HT1080 (cell line): Measurements from ENCODE around the gene ZFP2. TPM values are rescaled to one million over a fixed set of nuclear protein-coding genes. Genes with fewer than 3 reads are reported as not detected.
A peak's percentile ranks its signal among the peaks of the same experiment; 100 is the strongest.
"Not testable (repeated sequence)": the region's sequence is repeated elsewhere in the genome, so short reads cannot be mapped to it uniquely, and the experiment has no call there.

Source experiments
- DNase-seq: peaks from one replicate; pipeline ENCODE4 v3.0.0-alpha.2; 2015; ENCODE audit warnings: low read depth
- polyA plus RNA-seq, 2 experiments: library from polyadenylated mRNA; depleted of rRNA; stranded (reverse); fragments of >200 nt; gene quantifications; 2 replicates each; pipeline ENCODE4 v1.2.3, GENCODE V29; 2015
- total RNA-seq: library from RNA; depleted of rRNA; stranded (reverse); fragments of >200 nt; shearing (Covaris generic); gene quantifications from 2 replicates; pipeline ENCODE4 v1.2.3, GENCODE V29; 2014; rRNA removed

The ZFP2 gene
- total RNA-seq = not detected in 2 replicates
- not detected in 2 replicates for polyA plus RNA-seq (2015; cell fraction: cytosol; rRNA removed)
- 0.28 TPM in 1 of 2 replicates, not detected in the other for polyA plus RNA-seq (2015; cell fraction: nucleus; rRNA removed)

DNA sequence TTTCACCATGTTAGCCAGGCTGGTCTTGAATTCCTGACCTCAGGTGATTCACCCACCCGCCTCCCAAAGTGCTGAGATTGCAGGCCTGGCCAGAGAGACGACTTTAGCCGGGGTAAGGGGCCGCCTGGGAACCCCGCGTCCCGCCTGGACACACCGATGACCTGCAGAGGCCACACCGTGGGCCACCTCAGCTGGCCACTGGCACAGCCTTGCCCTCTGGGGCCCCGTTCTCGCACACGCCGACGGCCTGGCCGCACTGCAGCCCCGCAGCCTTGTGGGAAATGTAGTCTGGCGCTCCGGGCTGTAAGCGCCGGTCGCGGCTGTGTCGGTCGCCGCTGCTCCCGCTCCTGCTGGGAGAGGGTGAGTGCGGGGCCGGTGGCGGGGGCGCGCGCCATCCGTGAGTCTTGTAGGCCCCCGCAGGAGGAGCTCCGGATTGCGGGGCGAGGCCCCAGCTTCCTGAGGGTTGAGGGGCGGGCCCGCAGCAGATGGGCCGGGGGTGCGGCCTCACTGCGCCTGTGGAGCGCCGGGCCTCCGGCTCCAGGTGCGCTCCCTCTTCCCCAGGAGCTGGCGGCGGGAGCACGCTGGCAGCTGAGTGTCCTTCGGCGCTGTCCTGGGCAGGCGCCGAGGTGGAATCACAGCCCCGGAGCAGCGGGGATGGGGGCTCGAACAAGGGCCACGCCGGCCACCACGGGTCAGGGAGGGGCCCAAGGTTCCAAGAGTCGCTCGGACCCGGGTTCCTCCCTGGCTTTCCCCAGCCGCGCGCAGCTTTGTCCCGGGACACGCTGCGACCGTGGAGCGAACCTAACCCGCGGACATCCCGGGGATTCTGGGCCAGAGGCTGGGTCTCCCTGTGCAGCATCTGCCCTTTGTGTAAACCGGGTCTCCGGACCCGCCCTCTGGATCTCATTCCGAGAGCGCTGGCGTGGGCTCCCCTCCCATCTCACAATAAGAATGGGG, at the start of gene ZFP2:
TSS of gene ZFP2 (plus strand) at position 299 of the 957 bp plus-strand sequence. CDS start 35,401 bp downstream, outside the sequence.
- DNase-seq = peak; percentile 28

DNA sequence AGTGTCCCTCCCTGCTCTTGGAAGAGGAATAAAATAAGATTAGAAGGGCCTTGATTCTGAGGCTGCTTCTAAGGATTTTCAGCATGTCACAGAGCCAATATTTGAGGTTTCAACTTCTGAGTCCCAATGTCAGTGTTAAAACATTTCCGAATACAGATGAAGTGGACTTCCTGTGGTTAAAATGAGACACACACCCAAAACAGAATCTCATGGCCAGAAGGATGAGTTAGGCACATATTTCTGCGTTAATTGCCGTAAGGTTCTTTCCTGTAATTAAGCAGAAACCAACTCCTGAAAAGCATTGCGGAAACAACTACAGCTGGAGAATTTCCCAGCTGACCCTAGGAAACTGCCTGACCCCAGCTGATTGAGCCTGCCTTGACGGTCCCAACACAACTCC, 46.4 kb upstream of the ZFP2 start:
- no peak for DNase-seq

DNA sequence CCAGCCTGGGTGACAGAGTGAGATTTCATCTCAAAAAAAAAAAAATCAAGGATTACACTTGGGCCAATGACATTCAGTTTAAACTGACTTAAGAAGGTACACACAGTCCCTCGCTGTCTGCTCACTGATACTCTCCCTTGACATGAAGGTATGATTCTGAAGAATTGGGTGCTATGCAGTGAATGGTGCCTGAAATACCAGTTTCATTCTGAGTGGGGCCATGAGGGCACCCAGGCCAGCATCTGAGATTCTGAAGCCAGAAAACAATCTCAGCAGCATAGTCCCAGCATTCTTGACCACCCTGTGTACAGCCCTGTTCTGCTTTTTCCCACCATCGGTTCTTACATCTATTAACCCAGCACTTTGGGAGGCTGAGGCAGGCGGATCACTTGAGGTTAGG, 43.8 kb upstream of the ZFP2 start:
- no peak for DNase-seq

DNA sequence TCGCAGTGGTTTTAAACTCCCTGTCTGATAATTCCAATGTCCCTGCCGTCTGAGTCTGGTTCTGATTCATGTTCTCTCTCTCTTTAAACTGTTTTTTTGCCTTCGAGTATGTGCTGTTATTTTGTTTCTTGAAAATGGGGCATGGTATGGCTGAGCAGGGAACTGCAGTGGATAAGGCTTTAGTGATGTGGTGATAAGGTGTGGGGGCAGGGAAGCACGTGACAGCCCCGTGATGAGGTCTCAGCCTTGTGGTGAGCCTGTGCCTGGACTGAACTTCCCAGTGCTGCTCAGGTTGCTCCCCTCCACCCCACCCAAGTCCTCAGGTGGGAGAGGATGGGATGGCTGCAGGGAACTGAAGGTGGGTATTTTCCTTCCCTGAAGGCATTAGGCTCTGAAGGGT, 41.4 kb upstream of the ZFP2 start:
- no peak for DNase-seq

DNA sequence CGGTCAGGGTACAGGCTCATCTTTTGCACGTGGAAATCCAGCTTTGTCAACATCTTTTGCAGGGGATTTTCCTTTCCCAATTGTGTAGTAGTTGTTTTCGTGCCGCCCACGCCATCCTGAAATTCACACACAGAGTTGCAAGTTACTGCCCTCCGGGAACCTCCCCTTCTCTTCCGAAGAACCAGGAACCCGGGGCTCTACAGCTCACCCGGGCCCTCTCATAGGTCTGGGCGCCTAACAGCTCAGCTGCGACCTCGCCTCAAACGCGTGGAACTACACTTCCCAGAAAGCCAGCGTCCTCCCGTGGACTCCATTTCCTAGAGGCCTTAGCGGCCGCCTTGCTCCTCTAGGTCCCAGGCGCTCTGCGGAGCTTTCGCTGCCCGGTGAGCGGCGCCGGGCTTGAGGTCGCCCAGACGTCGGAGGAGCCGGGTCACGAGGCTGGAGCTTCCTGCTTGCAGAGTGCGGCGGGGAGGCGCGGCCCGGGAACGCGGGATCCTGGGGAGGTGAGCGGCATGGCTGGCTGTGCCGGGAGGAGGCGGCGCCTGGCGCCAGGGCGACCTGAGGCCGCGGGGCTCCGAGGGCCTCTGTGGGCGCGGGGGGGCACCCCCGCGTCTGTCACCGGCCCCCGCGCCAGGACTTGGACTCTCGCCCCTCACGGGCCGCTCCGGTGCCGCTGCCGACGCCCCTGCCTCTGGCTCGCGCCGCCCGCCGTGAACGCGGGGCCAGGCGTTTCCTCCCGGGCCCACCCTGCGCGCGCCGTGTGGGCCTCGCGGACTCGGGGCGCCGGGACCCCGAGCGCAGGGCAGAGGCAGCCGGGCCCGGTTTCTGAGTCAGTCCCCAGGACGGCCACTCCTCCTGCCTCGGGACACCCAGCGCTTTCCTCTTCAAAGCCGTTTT, 35.8 kb upstream of the ZFP2 start, which contains the start of gene ZNF354B:
TSS of gene ZNF354B (plus strand) at position 329 of the 897 bp plus-strand sequence. CDS start 1,095 bp downstream, outside the sequence.
- peak; percentile 92 for DNase-seq

DNA sequence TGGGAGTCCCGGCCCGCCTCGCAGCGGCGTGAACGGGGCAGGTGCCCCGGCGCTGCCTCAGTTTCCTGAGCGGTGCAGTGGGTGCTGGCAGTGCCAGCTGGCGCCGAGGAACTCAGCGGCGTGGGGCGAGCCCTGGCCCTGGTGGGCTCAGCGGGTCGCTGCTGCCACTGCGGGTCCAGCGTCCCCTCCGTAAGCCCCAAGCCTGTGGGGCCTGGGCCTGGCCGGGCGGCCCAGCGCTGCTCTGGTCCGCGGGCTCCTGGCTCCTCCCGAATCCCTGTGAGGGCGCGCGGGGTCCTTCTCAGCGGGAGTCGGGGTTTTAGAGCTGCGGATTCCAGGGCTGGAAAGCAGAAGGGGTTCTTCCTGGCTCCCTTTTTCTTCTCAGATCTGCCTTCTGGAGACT, 35.1 kb upstream of the ZFP2 start:
- not testable (repeated sequence) for DNase-seq

DNA sequence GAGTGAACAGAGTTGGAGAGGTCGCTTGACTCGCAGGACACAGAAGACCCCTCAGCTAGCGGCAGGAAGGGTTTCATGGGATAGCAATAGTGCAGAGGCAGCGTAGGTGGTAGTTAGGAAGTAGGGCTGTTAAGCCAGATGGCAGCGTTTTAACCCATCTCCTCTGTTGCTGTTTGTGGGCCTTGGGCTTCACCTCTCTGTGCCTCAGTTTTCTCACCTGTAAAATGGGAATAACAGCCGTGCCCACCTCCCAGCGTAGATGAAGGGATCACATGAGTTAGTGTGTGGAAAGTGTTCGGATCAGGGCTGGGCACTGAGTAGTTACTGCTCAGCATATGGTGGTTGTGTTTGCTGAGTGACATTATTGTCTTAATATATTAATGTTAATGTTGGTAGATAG, 34.1 kb upstream of the ZFP2 start:
- DNase-seq = no peak

DNA sequence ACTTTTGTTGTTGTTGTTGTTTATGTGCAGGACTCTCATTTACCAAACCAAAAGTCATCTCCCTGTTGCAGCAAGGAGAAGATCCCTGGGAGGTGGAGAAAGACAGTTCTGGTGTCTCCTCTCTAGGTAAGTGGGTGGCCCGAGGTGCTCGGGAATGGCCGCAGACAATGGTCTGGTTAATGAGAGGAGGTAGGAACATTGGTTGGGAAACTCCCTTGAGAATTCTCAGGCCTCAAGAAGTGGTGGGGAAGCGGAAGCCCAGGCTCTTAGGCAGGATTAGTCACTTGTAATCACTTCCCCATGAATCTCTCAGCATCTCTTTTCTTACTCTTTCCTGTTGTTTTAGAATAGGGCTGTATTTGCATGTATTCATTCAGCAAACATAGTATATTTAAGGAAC, 28.8 kb upstream of the ZFP2 start:
- DNase-seq = no peak

DNA sequence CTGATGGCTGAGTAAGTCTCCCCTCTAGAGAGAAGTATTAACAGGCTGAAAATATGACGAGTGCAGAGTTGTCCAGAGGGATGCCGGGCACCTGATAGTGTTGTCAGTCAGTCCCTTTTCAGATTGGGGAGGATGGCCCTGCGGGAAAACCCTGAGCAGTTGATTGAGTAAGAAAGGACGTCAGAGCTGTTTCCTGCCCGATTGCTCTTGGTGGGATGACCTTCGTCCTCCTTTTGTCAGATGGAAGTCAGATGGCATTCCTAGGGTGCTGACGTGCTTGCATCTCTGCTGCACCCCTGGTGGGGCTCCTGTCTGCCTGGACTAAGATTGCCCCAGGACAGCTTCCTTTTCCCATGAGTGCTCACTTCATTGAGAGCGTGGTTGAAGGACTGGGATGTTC, 26.1 kb upstream of the ZFP2 start:
- DNase-seq = no peak

DNA sequence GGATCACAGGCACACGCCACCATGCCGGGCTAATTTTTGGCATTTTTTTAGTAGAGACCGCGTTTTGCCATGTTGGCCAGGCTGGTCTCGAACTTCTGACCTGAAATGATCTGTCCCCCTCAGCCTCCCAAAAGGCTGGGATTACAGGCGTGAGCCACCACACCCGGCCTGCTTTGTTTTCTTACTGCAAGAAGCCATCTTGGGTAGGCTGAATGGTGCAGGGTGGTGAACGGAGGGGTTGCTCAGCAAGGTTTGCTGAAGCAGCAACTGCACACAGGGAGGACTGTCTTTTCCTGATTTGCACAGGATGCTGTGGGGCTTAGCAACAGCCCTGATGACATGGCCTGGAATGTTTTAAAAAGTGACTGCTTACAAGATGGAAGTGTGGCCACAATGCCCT, 25.3 kb upstream of the ZFP2 start:
- no peak for DNase-seq

DNA sequence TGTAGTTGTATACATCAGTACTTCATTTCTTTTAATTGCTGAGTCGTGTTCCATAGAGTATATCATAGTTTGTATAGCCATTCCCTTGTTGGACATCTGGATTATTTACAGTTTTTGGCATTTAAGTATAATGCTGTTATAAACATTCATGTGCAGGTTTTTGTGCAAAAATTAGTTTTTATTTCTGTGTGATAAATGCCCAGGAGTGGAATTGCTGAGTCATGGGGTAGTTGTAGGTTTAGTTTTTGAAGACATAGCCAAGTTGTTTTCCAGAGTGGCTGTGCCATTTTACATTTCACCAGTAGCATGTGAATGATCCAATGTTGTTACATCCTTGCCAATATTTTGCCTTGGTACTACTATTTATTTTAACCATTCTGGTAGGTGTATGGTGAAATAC, 23.4 kb upstream of the ZFP2 start:
- no peak for DNase-seq

DNA sequence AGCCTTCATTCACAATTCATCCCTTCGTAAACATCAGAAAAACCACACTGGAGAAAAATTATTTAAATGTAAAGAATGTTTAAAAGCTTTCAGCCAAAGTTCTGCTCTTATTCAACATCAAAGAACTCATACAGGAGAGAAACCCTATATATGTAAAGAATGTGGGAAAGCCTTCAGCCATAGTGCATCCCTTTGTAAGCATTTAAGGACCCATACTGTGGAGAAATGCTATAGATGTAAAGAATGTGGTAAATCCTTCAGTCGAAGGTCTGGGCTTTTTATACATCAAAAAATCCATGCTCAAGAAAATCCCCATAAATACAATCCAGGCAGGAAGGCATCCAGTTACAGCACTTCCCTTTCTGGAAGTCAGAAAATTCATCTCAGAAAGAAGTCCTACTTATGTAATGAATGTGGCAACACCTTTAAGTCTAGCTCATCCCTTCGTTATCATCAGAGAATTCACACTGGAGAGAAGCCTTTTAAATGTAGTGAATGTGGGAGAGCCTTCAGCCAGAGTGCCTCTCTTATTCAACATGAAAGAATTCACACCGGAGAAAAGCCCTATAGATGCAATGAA, 12.5 kb upstream of the ZFP2 start:
- DNase-seq = not testable (repeated sequence)

DNA sequence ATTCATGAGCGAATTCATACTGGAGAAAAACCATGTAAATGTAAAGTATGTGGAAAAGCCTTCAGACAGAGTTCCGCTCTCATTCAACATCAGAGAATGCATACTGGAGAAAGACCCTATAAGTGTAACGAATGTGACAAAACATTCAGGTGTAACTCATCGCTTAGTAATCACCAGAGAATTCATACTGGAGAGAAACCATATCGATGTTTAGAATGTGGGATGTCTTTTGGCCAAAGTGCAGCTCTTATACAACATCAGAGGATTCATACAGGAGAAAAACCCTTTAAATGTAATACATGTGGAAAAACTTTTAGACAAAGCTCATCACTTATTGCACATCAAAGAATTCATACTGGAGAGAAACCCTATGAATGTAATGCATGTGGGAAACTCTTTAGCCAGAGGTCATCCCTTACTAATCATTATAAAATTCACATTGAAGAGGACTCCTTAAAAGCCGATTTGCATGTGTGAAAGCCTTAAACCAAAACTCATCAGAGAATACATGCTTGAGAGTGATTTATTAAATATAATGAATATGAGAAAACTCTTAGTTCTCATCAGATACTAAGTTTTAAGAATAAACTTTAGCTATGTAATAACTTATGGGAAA, 11.8 kb upstream of the ZFP2 start:
- no peak for DNase-seq

DNA sequence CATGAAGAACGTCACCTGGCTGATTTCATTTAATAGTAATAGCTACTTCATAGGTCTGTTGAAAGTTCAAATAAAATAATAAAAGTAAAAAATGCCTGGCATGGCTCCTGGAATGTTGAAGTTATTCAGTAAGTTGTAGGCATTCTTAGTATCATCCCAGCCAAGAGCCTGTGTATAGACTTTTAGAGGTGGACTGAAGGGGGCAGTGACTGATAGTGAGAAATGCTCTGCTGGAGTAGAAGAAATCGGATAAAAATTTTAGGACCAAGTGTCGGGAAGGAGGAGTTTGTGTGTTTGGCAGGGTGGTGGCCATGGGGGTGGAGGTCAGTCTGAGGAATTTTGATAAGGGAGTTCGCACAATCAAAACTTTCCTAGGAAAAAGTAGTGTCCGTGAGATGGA, 3.6 kb downstream of the ZFP2 start:
- DNase-seq = no peak

DNA sequence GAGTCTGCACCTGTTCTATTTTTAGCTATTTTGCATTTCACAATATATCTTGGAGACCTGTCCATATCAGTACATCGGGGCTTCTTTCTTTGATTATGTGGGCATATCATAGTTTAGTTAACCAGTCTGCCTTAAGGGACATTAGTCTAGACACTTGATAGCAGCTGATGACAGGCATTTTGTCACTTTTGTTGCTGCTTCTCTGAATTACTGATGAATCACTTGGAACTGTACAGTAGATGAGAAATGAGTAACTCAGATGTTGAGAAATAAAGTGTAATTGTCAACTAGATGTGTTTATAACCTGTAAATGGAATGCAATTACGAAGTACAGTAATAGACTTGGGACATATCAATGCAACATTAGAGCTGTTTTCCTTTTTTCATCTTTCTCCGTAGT, 7.1 kb downstream of the ZFP2 start:
- no peak for DNase-seq

DNA sequence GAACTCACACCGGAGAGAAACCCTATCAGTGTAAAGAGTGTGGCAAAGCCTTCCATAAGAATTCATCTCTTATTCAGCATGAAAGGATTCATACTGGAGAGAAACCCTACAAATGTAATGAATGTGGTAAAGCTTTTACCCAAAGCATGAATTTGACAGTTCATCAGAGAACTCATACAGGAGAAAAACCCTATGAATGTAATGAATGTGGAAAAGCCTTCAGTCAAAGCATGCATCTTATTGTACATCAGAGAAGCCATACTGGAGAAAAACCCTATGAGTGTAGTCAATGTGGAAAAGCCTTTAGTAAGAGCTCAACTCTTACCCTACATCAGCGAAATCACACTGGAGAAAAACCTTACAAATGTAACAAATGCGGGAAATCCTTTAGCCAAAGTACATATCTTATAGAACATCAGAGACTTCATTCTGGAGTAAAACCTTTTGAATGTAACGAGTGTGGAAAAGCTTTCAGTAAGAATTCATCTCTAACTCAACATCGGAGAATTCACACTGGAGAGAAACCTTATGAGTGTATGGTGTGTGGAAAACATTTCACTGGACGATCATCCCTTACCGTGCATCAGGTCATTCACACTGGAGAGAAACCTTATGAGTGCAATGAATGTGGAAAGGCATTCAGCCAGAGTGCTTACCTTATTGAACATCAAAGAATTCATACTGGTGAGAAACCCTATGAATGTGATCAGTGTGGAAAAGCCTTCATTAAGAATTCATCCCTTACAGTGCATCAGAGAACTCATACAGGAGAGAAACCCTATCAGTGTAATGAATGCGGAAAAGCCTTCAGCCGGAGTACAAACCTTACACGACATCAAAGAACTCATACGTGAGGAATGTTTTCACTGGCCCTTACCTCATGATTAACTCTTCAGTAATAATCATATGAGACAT, 36.4 kb downstream of the ZFP2 start:
- no peak for DNase-seq

DNA sequence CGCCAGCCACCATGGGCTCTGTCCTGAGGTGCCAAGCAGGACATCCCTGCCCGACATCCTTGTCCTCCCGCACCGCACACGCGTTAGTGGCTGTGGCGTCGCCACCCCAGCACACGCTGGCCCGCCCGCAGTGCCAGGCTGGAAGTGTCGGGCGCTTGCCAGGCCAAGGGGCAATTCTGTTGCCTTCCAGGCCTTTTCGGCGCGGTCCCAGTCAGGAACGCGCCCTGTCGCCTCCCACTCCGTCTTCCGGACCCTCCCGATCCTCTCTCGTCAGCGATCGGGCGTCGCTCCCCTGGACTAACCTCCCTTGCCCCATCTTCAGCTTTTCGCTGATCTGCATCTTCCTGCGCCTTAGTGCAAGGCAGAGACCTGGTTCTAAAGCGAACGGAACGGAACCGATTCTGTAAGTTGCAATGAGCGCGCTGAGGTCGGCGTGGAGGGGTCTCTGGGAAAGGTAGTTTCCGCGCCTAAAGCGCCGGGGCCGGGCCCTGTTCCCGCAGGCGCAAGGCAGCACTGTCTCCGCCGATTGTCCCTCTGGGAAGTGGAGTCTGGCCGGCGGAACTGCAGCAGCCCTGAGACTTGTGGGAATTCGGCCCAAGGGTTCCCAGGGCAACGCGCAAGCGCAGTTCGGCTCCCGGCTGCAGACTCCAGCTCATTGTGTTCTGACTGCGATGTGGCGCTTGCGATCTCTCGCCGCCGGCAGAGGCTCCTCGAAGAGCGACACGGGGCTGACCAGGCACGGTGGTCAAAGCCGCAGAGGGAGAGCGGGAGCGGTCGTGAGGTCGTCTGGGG, 45.1 kb downstream of the ZFP2 start, which contains the start of gene ZNF454:
TSS of gene ZNF454 (plus strand) at position 630 of the 792 bp plus-strand sequence. CDS start 1,594 bp downstream, outside the sequence.
- DNase-seq = no peak

DNA sequence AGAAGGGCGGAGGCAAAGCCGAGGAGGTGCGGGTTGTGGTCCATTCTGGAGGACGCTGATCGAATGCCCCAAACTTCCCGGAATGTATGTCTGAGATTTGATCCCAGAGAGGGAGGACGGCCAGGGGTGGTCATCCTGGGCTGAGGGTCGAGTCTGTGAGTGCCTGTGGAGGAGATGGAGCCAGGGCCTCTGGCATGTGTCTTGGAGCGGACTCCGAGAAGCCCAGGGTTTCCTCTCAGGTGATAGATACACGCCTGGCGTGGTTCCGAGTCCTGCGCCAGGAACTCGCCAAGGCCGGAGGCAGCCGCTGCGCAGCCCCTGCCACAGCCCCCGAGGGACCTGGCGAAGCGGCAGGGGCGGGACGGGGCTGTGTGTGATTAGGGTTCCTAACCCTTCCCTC, 45.6 kb downstream of the ZFP2 start:
- no peak for DNase-seq
